HEK293 (cell line): Measurements from ENCODE around the gene C3.

Experiments used
- INSM2 ChIP-seq: fragments of 450-650 bp; formaldehyde crosslinking; IDR thresholded peaks from 2 replicates; pipeline ENCODE4 v1.5.1; 2016; ENCODE audit warnings: missing biosample characterization, missing genetic modification characterization
- ZNF24 ChIP-seq: fragments of 450-650 bp; formaldehyde crosslinking; IDR thresholded peaks from 2 replicates; pipeline ENCODE4 v1.5.1; 2016; ENCODE audit warnings: missing biosample characterization, missing genetic modification characterization
- ZNF580 ChIP-seq: fragments of 450-650 bp; formaldehyde crosslinking; IDR thresholded peaks from 2 replicates; pipeline ENCODE4 v1.5.1; 2016; ENCODE audit warnings: missing biosample characterization, missing genetic modification characterization
- ZNF747 ChIP-seq: fragments of 450-650 bp; formaldehyde crosslinking; IDR thresholded peaks from 2 replicates; pipeline ENCODE4 v1.5.1; 2016; ENCODE audit warnings: missing biosample characterization, missing genetic modification characterization
- TF ChIP-seq, protein P1 (sequence below): fragments of 450-650 bp; formaldehyde crosslinking; IDR thresholded peaks from 2 replicates; pipeline ENCODE4 v1.5.1; 2016; ENCODE audit warnings: missing biosample characterization, missing genetic modification characterization
- TF ChIP-seq, protein P2 (sequence below): fragments of 450-650 bp; formaldehyde crosslinking; IDR thresholded peaks from 2 replicates; pipeline ENCODE4 v1.5.1; 2017; ENCODE audit warnings: missing biosample characterization, mild to moderate bottlenecking, missing genetic modification characterization, moderate library complexity

DNA sequence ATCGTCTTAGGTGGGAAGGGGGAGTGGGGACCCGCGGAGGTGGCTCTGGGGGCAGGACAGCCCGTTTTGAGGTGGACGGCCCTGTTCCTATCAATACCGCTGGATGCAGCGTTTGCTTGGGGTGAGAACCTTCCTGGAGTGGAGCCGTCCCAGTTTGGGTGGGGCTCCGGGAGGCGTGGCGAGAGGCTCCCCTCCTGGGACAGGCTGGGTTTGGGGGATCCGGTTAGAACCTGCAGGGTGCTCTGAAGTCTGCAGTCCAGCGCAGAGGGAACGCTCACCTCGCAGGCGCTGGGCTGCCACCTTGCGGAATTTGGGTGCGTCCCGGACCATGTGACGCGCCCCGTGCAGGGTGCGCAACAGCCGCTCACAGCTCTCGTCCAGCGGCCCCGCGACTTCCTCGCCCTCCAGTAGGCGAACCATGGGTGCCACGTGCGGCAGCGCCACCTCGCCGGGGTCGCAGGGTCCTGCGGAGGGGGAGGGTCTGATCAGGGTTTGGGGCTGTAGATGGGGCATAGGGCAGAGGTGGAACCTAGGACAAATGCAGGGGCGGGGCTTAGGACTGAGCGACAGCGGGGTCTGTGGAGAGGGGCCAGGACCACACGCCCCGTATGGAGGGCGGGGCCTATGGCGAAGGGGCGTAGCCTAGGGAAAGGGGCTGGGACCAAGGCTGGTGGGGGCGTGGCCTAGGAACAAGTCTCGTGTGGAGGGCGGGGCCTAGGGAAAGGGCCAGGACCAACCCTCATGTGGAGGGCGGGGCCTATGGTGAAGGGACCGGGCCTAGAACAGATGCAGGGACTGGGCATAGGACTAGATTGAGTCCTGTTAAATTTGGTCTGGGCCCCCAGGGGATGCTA is 33.0 kb upstream of the C3 start:
- no peak for TF ChIP-seq INSM2 (tag by site-specific recombination)
- TF ChIP-seq, protein P1, sequence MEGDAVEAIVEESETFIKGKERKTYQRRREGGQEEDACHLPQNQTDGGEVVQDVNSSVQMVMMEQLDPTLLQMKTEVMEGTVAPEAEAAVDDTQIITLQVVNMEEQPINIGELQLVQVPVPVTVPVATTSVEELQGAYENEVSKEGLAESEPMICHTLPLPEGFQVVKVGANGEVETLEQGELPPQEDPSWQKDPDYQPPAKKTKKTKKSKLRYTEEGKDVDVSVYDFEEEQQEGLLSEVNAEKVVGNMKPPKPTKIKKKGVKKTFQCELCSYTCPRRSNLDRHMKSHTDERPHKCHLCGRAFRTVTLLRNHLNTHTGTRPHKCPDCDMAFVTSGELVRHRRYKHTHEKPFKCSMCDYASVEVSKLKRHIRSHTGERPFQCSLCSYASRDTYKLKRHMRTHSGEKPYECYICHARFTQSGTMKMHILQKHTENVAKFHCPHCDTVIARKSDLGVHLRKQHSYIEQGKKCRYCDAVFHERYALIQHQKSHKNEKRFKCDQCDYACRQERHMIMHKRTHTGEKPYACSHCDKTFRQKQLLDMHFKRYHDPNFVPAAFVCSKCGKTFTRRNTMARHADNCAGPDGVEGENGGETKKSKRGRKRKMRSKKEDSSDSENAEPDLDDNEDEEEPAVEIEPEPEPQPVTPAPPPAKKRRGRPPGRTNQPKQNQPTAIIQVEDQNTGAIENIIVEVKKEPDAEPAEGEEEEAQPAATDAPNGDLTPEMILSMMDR: no peak
- TF ChIP-seq ZNF747 (tag by site-specific recombination): no peak
- TF ChIP-seq, protein P2, sequence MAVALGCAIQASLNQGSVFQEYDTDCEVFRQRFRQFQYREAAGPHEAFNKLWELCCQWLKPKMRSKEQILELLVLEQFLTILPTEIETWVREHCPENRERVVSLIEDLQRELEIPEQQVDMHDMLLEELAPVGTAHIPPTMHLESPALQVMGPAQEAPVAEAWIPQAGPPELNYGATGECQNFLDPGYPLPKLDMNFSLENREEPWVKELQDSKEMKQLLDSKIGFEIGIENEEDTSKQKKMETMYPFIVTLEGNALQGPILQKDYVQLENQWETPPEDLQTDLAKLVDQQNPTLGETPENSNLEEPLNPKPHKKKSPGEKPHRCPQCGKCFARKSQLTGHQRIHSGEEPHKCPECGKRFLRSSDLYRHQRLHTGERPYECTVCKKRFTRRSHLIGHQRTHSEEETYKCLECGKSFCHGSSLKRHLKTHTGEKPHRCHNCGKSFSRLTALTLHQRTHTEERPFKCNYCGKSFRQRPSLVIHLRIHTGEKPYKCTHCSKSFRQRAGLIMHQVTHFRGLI (tag by site-specific recombination): no peak
- no peak for TF ChIP-seq ZNF24 (tag by site-specific recombination)
- no peak for TF ChIP-seq ZNF580
